ENCODE measurements around the gene RGMB.

Gene RGMB

GRCh38 chr5:98777295-98777694 lies 3.8 kb downstream of the RGMB start:
- Histone ChIP-seq H3K9me3 (ENCODE audit: insufficient read depth, low read depth, low read length) (no peaks in the 10 kb centered on the region), H3K4me3 (ENCODE audit: low read length) (0 out of 2 replicates have a peak overlapping the region, but pooled peaks have one; percentile 13), H3K9ac (ENCODE audit: low read depth, low read length) (no peak overlapping the region), H3K27ac (ENCODE audit: low read length) (no peak overlapping the region), H3K36me3 (ENCODE audit: insufficient read depth, low read depth, low read length) (peaks cover 31% of the 10 kb centered on the region), H3K4me1 (ENCODE audit: insufficient read depth, low read length) (peaks cover 11% of the 10 kb centered on the region), H3K27me3 (ENCODE audit: insufficient read depth, low read length) (peaks cover 10% of the 10 kb centered on the region; the same call in 1 of the 2 replicates)

GRCh38 chr5:98779264-98779877 lies 5.9 kb downstream of the RGMB start:
- Histone ChIP-seq H3K9me3 (ENCODE audit: insufficient read depth, low read depth, low read length) (no peaks in the 10 kb centered on the region), H3K27ac (ENCODE audit: low read length) (no peak overlapping the region), H3K27me3 (ENCODE audit: insufficient read depth, low read length) (peaks cover 5% of the 10 kb centered on the region; the same call in 1 of the 2 replicates), H3K36me3 (ENCODE audit: insufficient read depth, low read depth, low read length) (peaks cover 52% of the 10 kb centered on the region), H3K4me3 (ENCODE audit: low read length) (no peak overlapping the region), H3K4me1 (ENCODE audit: insufficient read depth, low read length) (peaks cover 17% of the 10 kb centered on the region), H3K9ac (ENCODE audit: low read depth, low read length) (no peak overlapping the region)

- H3K4me1 ChIP-seq (ENCODE audit: insufficient read depth, low read length), result peaks cover 19% of the 10 kb centered on the region
- H3K9me3 ChIP-seq (ENCODE audit: insufficient read depth, low read depth, low read length), result no peaks in the 10 kb centered on the region
- no peak overlapping the region for H3K9ac ChIP-seq (ENCODE audit: low read depth, low read length)
- no peak overlapping the region for H3K4me3 ChIP-seq (ENCODE audit: low read length)
- peaks cover 3% of the 10 kb centered on the region; the same call in 1 of the 2 replicates for H3K27me3 ChIP-seq (ENCODE audit: insufficient read depth, low read length)
- H3K27ac ChIP-seq (ENCODE audit: low read length), result no peak overlapping the region
- peaks cover 59% of the 10 kb centered on the region for H3K36me3 ChIP-seq (ENCODE audit: insufficient read depth, low read depth, low read length)
Measured at GRCh38 chr5:98780390-98780789, 6.9 kb downstream of the RGMB start.

GRCh38 chr5:98781520-98781919 lies 8.1 kb downstream of the RGMB start:
- H3K4me1 ChIP-seq (ENCODE audit: insufficient read depth, low read length), result peaks cover 13% of the 10 kb centered on the region
- no peaks in the 10 kb centered on the region for H3K27me3 ChIP-seq (ENCODE audit: insufficient read depth, low read length)
- H3K4me3 ChIP-seq (ENCODE audit: low read length), result no peak overlapping the region
- H3K9ac ChIP-seq (ENCODE audit: low read depth, low read length), result no peak overlapping the region
- H3K36me3 ChIP-seq (ENCODE audit: insufficient read depth, low read depth, low read length), result peaks cover 61% of the 10 kb centered on the region
- no peaks in the 10 kb centered on the region for H3K9me3 ChIP-seq (ENCODE audit: insufficient read depth, low read depth, low read length)
- H3K27ac ChIP-seq (ENCODE audit: low read length), result no peak overlapping the region

- Histone ChIP-seq H3K27ac (ENCODE audit: low read length) (no peak overlapping the region), H3K36me3 (ENCODE audit: insufficient read depth, low read depth, low read length) (peaks cover 66% of the 10 kb centered on the region), H3K9ac (ENCODE audit: low read depth, low read length) (no peak overlapping the region), H3K4me3 (ENCODE audit: low read length) (no peak overlapping the region), H3K4me1 (ENCODE audit: insufficient read depth, low read length) (peaks cover 13% of the 10 kb centered on the region), H3K9me3 (ENCODE audit: insufficient read depth, low read depth, low read length) (no peaks in the 10 kb centered on the region), H3K27me3 (ENCODE audit: insufficient read depth, low read length) (no peaks in the 10 kb centered on the region)
Measured at GRCh38 chr5:98781964-98782363, 8.5 kb downstream of the RGMB start.

- Histone ChIP-seq H3K9me3 (ENCODE audit: insufficient read depth, low read depth, low read length) (no peaks in the 10 kb centered on the region), H3K27ac (ENCODE audit: low read length) (no peak overlapping the region), H3K4me3 (ENCODE audit: low read length) (no peak overlapping the region), H3K27me3 (ENCODE audit: insufficient read depth, low read length) (no peaks in the 10 kb centered on the region), H3K4me1 (ENCODE audit: insufficient read depth, low read length) (peaks cover 13% of the 10 kb centered on the region), H3K9ac (ENCODE audit: low read depth, low read length) (no peak overlapping the region), H3K36me3 (ENCODE audit: insufficient read depth, low read depth, low read length) (peaks cover 78% of the 10 kb centered on the region)
Measured at GRCh38 chr5:98783051-98783649, 9.7 kb downstream of the RGMB start.

GRCh38 chr5:98784411-98784810 lies 10.9 kb downstream of the RGMB start:
- no peaks in the 10 kb centered on the region for H3K9me3 ChIP-seq (ENCODE audit: insufficient read depth, low read depth, low read length)
- H3K4me1 ChIP-seq (ENCODE audit: insufficient read depth, low read length), result peaks cover 16% of the 10 kb centered on the region
- H3K36me3 ChIP-seq (ENCODE audit: insufficient read depth, low read depth, low read length), result peaks cover 77% of the 10 kb centered on the region
- H3K4me3 ChIP-seq (ENCODE audit: low read length), result no peak overlapping the region
- no peak overlapping the region for H3K9ac ChIP-seq (ENCODE audit: low read depth, low read length)
- no peak overlapping the region for H3K27ac ChIP-seq (ENCODE audit: low read length)
- no peaks in the 10 kb centered on the region for H3K27me3 ChIP-seq (ENCODE audit: insufficient read depth, low read length)

- Histone ChIP-seq H3K9me3 (ENCODE audit: insufficient read depth, low read depth, low read length) (no peaks in the 10 kb centered on the region), H3K4me1 (ENCODE audit: insufficient read depth, low read length) (peaks cover 16% of the 10 kb centered on the region), H3K4me3 (ENCODE audit: low read length) (no peak overlapping the region), H3K9ac (ENCODE audit: low read depth, low read length) (no peak overlapping the region), H3K27ac (ENCODE audit: low read length) (no peak overlapping the region), H3K36me3 (ENCODE audit: insufficient read depth, low read depth, low read length) (peaks cover 69% of the 10 kb centered on the region), H3K27me3 (ENCODE audit: insufficient read depth, low read length) (no peaks in the 10 kb centered on the region)
Measured at GRCh38 chr5:98785244-98785643, 11.8 kb downstream of the RGMB start.

- Histone ChIP-seq H3K4me3 (ENCODE audit: low read length) (no peak overlapping the region), H3K27me3 (ENCODE audit: insufficient read depth, low read length) (no peaks in the 10 kb centered on the region), H3K9ac (ENCODE audit: low read depth, low read length) (no peak overlapping the region), H3K9me3 (ENCODE audit: insufficient read depth, low read depth, low read length) (no peaks in the 10 kb centered on the region), H3K36me3 (ENCODE audit: insufficient read depth, low read depth, low read length) (peaks cover 58% of the 10 kb centered on the region), H3K27ac (ENCODE audit: low read length) (no peak overlapping the region), H3K4me1 (ENCODE audit: insufficient read depth, low read length) (peaks cover 25% of the 10 kb centered on the region)
Measured at GRCh38 chr5:98786191-98786853, 12.9 kb downstream of the RGMB start.

- H3K27ac ChIP-seq (ENCODE audit: low read length), result no peak overlapping the region
- no peak overlapping the region for H3K4me3 ChIP-seq (ENCODE audit: low read length)
- no peaks in the 10 kb centered on the region for H3K27me3 ChIP-seq (ENCODE audit: insufficient read depth, low read length)
- peaks cover 28% of the 10 kb centered on the region for H3K4me1 ChIP-seq (ENCODE audit: insufficient read depth, low read length)
- peaks cover 49% of the 10 kb centered on the region for H3K36me3 ChIP-seq (ENCODE audit: insufficient read depth, low read depth, low read length)
- no peak overlapping the region for H3K9ac ChIP-seq (ENCODE audit: low read depth, low read length)
- no peaks in the 10 kb centered on the region for H3K9me3 ChIP-seq (ENCODE audit: insufficient read depth, low read depth, low read length)
Measured at GRCh38 chr5:98787131-98787719, 13.8 kb downstream of the RGMB start.

- Histone ChIP-seq H3K9ac (ENCODE audit: low read depth, low read length) (no peak overlapping the region), H3K9me3 (ENCODE audit: insufficient read depth, low read depth, low read length) (no peaks in the 10 kb centered on the region), H3K36me3 (ENCODE audit: insufficient read depth, low read depth, low read length) (peaks cover 38% of the 10 kb centered on the region), H3K27ac (ENCODE audit: low read length) (no peak overlapping the region), H3K4me1 (ENCODE audit: insufficient read depth, low read length) (peaks cover 25% of the 10 kb centered on the region), H3K27me3 (ENCODE audit: insufficient read depth, low read length) (no peaks in the 10 kb centered on the region), H3K4me3 (ENCODE audit: low read length) (no peak overlapping the region)
Measured at GRCh38 chr5:98789029-98789428, 15.6 kb downstream of the RGMB start.
